CD4-positive, alpha-beta T cell treated with Interleukin-10 for 1 hour (primary cell): ENCODE measurements around the gene CNIH3.

ENCODE experiments used
- DNase-seq: peaks from one replicate; pipeline ENCODE4 v3.0.0-alpha.2; 2020

The CNIH3 gene

GRCh38 chr1:224782281-224783000, 166.3 kb downstream of the CNIH3 start:
- no peak for DNase-seq

- no peak for DNase-seq
Measured at GRCh38 chr1:224783006-224783651, 167.0 kb downstream of the CNIH3 start.

- no peak for DNase-seq
Measured at GRCh38 chr1:224784265-224785039, 168.3 kb downstream of the CNIH3 start.

GRCh38 chr1:224785040-224785328, 168.9 kb downstream of the CNIH3 start:
- DNase-seq = no peak

- no peak for DNase-seq
Measured at GRCh38 chr1:224785622-224786021, 169.5 kb downstream of the CNIH3 start.

GRCh38 chr1:224786533-224787250, 170.6 kb downstream of the CNIH3 start:
- DNase-seq = no peak

- no peak for DNase-seq
Measured at GRCh38 chr1:224789311-224789710, 173.2 kb downstream of the CNIH3 start.
